A673 (cell line): ENCODE measurements around the gene NOL3.

Experiments
- EZH2 ChIP-seq: fragments of 200-600 bp; sonication (generic); IDR thresholded peaks from 2 replicates; pipeline ENCODE4 v1.6.1; 2017; ENCODE audit warnings: borderline replicate concordance, low read depth, mild to moderate bottlenecking, mixed read lengths, antibody characterized with exemption, low read length; ENCODE audit not compliant: poor library complexity, severe bottlenecking
- TF ChIP-seq, protein P1 (sequence below): fragments of 300-800, 200-600 bp; sonication (generic); conservative IDR thresholded peaks from 2 replicates; pipeline ENCODE4 v1.5.1; 2017; ENCODE audit warnings: low read depth, mild to moderate bottlenecking, antibody characterized with exemption, low read length, moderate library complexity, mixed read lengths

- TF ChIP-seq, protein P1, sequence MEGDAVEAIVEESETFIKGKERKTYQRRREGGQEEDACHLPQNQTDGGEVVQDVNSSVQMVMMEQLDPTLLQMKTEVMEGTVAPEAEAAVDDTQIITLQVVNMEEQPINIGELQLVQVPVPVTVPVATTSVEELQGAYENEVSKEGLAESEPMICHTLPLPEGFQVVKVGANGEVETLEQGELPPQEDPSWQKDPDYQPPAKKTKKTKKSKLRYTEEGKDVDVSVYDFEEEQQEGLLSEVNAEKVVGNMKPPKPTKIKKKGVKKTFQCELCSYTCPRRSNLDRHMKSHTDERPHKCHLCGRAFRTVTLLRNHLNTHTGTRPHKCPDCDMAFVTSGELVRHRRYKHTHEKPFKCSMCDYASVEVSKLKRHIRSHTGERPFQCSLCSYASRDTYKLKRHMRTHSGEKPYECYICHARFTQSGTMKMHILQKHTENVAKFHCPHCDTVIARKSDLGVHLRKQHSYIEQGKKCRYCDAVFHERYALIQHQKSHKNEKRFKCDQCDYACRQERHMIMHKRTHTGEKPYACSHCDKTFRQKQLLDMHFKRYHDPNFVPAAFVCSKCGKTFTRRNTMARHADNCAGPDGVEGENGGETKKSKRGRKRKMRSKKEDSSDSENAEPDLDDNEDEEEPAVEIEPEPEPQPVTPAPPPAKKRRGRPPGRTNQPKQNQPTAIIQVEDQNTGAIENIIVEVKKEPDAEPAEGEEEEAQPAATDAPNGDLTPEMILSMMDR, result no peak
- no peak for TF ChIP-seq EZH2
Observed at GRCh38 chr16:67148656-67149275, 21.6 kb upstream of the NOL3 start.
